Measurements from ENCODE around the gene DPY19L1. TPM values are rescaled to one million over a fixed set of nuclear protein-coding genes. Genes with fewer than 3 reads are reported as not detected.
A peak's percentile ranks its signal among the peaks of the same experiment; 100 is the strongest.

The DPY19L1 gene
- total and polyA plus RNA-seq, 8 donors, result 42.8 to 72.9 (median 51.5) TPM

DNA sequence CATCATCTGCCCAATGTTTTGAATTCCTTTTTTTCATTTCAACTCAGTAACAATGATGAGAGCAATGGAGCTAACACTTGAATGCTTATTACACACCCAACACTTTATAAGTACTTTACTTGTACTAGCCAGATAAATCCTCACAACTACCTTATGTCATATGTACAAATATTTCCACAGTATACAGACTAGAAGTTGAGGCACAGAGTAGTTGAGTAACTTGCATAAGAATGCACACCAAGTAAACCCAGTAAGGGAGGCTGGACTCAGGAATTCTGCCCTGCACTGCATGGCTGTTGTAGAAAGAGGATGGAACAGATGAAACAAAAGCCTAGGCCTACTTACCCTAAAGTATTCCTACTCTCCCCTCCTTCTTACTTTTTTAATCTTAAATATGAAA lies 15.8 kb downstream of the DPY19L1 start:
- peak; percentile 50 for ATAC-seq
- intact Hi-C loops (cut with DNase I), result no loop called here
- H3K27ac ChIP-seq, result no peak overlapping the region

DNA sequence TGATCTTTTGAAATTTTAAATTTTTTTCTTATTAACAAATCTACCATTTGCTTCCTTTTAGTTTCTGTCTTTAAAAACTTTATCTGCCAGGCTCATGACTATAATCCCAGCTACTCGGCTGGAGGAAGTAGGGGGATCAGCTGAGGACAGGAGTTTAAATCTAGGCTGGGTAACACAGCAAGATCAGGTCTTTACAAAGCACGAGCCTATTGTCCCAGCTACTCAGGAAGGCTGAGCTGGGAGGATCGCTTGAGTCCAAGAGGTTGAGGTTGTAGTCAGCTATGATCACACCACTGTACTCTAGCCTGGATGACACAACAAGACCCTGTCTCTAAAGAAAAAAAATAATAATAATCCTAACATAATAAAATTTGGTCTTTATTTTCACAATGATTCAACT lies 17.5 kb downstream of the DPY19L1 start:
- ATAC-seq, result no peak
- intact Hi-C loops (cut with DNase I), result no loop called here
- no peak overlapping the region for H3K27ac ChIP-seq
- no peaks in the 10 kb centered on the region for H3K9me3 ChIP-seq
- TF ChIP-seq, protein P1, sequence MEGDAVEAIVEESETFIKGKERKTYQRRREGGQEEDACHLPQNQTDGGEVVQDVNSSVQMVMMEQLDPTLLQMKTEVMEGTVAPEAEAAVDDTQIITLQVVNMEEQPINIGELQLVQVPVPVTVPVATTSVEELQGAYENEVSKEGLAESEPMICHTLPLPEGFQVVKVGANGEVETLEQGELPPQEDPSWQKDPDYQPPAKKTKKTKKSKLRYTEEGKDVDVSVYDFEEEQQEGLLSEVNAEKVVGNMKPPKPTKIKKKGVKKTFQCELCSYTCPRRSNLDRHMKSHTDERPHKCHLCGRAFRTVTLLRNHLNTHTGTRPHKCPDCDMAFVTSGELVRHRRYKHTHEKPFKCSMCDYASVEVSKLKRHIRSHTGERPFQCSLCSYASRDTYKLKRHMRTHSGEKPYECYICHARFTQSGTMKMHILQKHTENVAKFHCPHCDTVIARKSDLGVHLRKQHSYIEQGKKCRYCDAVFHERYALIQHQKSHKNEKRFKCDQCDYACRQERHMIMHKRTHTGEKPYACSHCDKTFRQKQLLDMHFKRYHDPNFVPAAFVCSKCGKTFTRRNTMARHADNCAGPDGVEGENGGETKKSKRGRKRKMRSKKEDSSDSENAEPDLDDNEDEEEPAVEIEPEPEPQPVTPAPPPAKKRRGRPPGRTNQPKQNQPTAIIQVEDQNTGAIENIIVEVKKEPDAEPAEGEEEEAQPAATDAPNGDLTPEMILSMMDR (IDR thresholded peaks at IDR 0.05), result no peak
- no peak overlapping the region for H3K4me3 ChIP-seq
- no peak for DNase-seq
- H3K27me3 ChIP-seq, result no peaks in the 10 kb centered on the region
- peaks cover 0 to 7% of the 10 kb centered on the region in 2 donors for H3K36me3 ChIP-seq
- no peaks in the 10 kb centered on the region for H3K4me1 ChIP-seq

More for the DNA sequence above, 15.8 kb downstream of the DPY19L1 start:
- Histone ChIP-seq H3K27me3 (no peaks in the 10 kb centered on the region), H3K4me1 (no peaks in the 10 kb centered on the region), H3K9me3 (no peaks in the 10 kb centered on the region), H3K4me3 (no peak overlapping the region), H3K36me3 (peaks cover 0 to 4% of the 10 kb centered on the region in 2 donors)
- TF ChIP-seq, protein P1 (IDR thresholded peaks at IDR 0.05), result no peak
- DNase-seq, result no peak

DNA sequence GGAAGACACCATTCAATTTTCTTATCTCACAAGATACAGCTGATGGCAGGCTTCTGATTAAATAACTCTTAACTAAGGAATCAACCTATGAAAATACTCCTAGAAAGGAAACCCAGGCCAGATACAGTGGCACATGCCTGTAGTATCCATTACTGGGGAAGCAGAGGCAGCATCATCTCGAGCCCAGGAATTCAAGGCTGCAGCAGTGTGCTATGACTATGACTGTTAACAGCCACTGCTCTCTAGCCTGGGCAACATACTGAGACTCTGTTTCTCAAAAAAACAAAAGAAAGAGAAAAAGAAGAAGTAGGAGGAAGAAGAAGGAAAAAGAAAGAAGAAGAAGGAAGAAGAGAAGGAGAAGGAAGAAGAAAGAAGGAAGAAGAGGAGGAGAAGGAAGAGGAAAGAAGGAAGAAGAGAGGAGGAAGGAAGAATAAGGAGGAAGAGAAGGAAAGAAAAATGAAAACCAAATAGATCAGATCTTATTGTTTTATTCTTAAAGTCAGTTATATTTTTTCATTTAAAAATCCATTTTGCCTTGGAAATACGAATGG lies 18.0 kb downstream of the DPY19L1 start:
- no peak overlapping the region for H3K27ac ChIP-seq
- no peaks in the 10 kb centered on the region for H3K27me3 ChIP-seq
- H3K4me1 ChIP-seq, result no peaks in the 10 kb centered on the region
- TF ChIP-seq, protein P1 (IDR thresholded peaks at IDR 0.05), result no peak
- peaks cover 0 to 7% of the 10 kb centered on the region in 2 donors for H3K36me3 ChIP-seq
- H3K4me3 ChIP-seq, result no peak overlapping the region
- intact Hi-C loops (cut with DNase I), result no loop called here
- H3K9me3 ChIP-seq, result no peaks in the 10 kb centered on the region
- ATAC-seq (no peak), DNase-seq (no peak)

DNA sequence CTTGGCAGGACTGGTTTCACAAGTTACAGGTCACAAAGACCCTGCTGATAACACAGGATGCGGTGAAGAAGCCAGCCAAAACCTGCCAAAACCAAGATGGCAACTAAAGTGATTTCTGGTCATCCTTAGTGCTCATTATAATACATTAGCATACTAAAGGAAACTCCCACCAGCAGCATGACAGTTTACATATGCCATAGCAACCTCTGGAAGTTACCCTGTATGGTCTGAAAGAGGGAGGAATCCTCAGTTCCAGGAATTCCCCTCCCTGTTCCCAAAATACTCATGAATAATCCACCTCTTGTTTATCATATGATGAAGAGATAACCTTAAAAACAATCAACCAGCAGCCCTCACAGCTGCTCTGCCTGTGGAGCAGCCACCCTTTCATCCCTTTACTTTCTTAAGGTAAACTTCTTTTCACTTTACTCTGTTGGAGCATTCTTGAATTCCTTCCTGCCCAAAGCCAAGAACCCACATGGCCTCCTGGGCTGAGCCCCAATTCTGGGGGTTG lies 21.9 kb downstream of the DPY19L1 start:
- Histone ChIP-seq H3K36me3 (peaks cover 0 to 32% of the 10 kb centered on the region in 2 donors), H3K27me3 (no peaks in the 10 kb centered on the region), H3K9me3 (no peaks in the 10 kb centered on the region), H3K4me3 (no peak overlapping the region), H3K27ac (no peak overlapping the region), H3K4me1 (no peaks in the 10 kb centered on the region)
- intact Hi-C loops (cut with DNase I), result no loop called here
- DNase-seq (no peak), ATAC-seq (no peak)
- TF ChIP-seq, protein P1 (IDR thresholded peaks at IDR 0.05), result no peak

DNA sequence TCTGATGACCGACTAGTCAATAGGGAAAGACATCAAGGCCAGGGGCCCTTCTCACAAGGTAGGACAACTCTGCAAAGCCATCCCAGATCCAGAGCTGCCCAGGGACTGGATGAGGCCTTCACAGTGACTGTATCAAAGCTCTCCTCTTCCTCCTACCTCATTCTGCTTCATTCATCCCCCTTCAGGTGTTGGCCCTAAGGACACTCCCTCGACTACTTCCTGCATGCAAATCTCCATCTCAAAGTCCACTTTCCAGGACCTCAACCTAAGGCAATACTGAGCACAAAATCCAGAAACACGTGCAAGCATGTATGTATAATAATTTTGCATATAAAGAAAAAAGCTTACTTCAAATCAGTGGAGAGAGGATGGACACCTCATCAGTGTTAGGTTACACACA lies 25.1 kb downstream of the DPY19L1 start:
- H3K36me3 ChIP-seq, result peaks cover 0 to 39% of the 10 kb centered on the region in 2 donors
- H3K9me3 ChIP-seq, result no peaks in the 10 kb centered on the region
- no peaks in the 10 kb centered on the region for H3K4me1 ChIP-seq
- H3K27ac ChIP-seq, result no peak overlapping the region
- H3K27me3 ChIP-seq, result no peaks in the 10 kb centered on the region
- DNase-seq, result no peak
- TF ChIP-seq, protein P1 (IDR thresholded peaks at IDR 0.05), result no peak
- intact Hi-C loops (cut with DNase I), result no loop called here
- H3K4me3 ChIP-seq, result no peak overlapping the region
- no peak for ATAC-seq

All from left lung (tissue), 10 donors.